ENCODE measurements around the gene MYO18A. TPM values are rescaled to one million over a fixed set of nuclear protein-coding genes. Genes with fewer than 3 reads are reported as not detected.
A peak's percentile ranks its signal among the peaks of the same experiment; 100 is the strongest.

Gene MYO18A
- total and polyA plus RNA-seq, 10 of the 15 experiments (the other 5 are each of a cell fraction or from before 2014, with no cell fraction given): 2.9 to 66.0 (median 24.5) TPM

- Histone ChIP-seq H3K27ac (ENCODE audit: control insufficient read depth, insufficient read depth) (no peak overlapping the region), H3K9me3 (replicated peaks; ENCODE audit: control insufficient read depth, insufficient read depth, low read length) (no peaks in the 10 kb centered on the region), H4K20me1 (ENCODE audit: control insufficient read depth, insufficient read depth) (no peaks in the 10 kb centered on the region), H3K9ac (ENCODE audit: control insufficient read depth, insufficient read depth, low read length) (no peak overlapping the region), H3K36me3 (ENCODE audit: control insufficient read depth in 2 of 2, insufficient read depth in 2 of 2, low read length in 1 of 2) (no peaks in the 10 kb centered on the region), H3K27me3 (replicated peaks in 1 of 2; ENCODE audit: control insufficient read depth in 2 of 2, insufficient read depth in 2 of 2, low read length in 1 of 2) (no peaks in the 10 kb centered on the region; a peak in 1 of 4 replicates), H3K4me3 (no peak overlapping the region), H2AFZ (ENCODE audit: control insufficient read depth, low read depth, low read length) (no peak overlapping the region), H3K4me1 (ENCODE audit: control insufficient read depth, insufficient read depth, low read length) (no peaks in the 10 kb centered on the region), H3K79me2 (ENCODE audit: control insufficient read depth, insufficient read depth, low read length) (no peaks in the 10 kb centered on the region), H3K4me2 (ENCODE audit: control insufficient read depth, insufficient read depth) (no peak overlapping the region)
- intact Hi-C loops (cut with micrococcal nuclease; ENCODE audit: unreplicated experiment) (no loop called here), in situ Hi-C loops (cut with MboI) (no loop called here)
- DNase-seq (ENCODE audit: low read depth, low spot score) (no peak), FAIRE-seq (no peak), ATAC-seq (no peak)
- ChIA-PET RAD21 (ENCODE audit: unreplicated experiment) (no interaction called here), CTCF (interaction anchor here (1.1 to 1.9 kb wide), 2 partner anchors 62 to 97 kb away, joined by 5 to 6 read pairs; no protein-coding TSS in a partner anchor), POLR2A (no interaction called here), SMC1A (ENCODE audit: uncharacterized antibody, unreplicated experiment) (interaction anchor here (1.1 kb wide), 1 partner anchor 98 kb away, joined by 4 read pairs; no protein-coding TSS in a partner anchor)
- no peak for TF ChIP-seq KDM1A (IDR thresholded peaks at IDR 0.05; ENCODE audit: borderline replicate concordance)
- no peak for TF ChIP-seq TCF12 (IDR thresholded peaks at IDR 0.05; ENCODE audit: low read depth, low read length)
- WGBS (ENCODE audit: insufficient coverage, insufficient replicate concordance, low lambda C conversion rate, missing lambda C conversion rate): 57% methylated on average over 8 of the region's 9 CpGs
- BruUV-seq (replicated peaks): no TSS peak
Measured at GRCh38 chr17:29062215-29062614, 118.0 kb downstream of the MYO18A start.

DNA sequence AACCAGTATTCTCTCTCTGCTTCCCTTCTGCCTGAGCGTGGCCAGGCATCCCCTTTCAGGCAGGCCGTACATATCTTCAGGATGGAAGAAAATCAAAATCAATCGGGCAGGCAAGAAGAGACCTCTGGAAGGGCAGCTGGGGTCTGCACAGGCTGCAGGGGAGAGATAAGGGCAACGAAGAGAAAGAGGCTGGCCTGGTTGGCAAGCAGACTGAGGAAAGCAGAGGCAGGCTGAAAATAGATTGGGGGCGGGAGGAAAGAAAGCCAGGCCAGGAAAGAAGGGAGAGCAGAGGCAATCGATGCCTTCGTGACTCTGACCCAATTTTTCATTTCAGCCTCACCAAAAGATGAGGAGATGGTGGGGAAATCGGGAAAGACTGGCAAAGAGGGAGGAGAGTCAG lies 119.2 kb downstream of the MYO18A start:
- in situ Hi-C loops (cut with MboI): no loop called here
- no peak for ATAC-seq
- RAD21 ChIA-PET (ENCODE audit: unreplicated experiment): no interaction called here

More for the DNA sequence above, 119.2 kb downstream of the MYO18A start:
- no peaks in the 10 kb centered on the region for H3K36me3 ChIP-seq (ENCODE audit: control insufficient read depth in 2 of 2, insufficient read depth in 2 of 2, low read length in 1 of 2)
- no peak for TF ChIP-seq CREB1 (IDR thresholded peaks at IDR 0.05; ENCODE audit: low read depth)
- TF ChIP-seq, protein P1, sequence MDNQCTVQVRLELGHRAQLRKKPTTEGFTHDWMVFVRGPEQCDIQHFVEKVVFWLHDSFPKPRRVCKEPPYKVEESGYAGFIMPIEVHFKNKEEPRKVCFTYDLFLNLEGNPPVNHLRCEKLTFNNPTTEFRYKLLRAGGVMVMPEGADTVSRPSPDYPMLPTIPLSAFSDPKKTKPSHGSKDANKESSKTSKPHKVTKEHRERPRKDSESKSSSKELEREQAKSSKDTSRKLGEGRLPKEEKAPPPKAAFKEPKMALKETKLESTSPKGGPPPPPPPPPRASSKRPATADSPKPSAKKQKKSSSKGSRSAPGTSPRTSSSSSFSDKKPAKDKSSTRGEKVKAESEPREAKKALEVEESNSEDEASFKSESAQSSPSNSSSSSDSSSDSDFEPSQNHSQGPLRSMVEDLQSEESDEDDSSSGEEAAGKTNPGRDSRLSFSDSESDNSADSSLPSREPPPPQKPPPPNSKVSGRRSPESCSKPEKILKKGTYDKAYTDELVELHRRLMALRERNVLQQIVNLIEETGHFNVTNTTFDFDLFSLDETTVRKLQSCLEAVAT (IDR thresholded peaks at IDR 0.05): peak; percentile 79
- H3K4me3 ChIP-seq: no peak overlapping the region
- intact Hi-C loops (cut with micrococcal nuclease; ENCODE audit: unreplicated experiment): no loop called here
- 34% methylated on average over 8 of the region's 8 CpGs for WGBS (ENCODE audit: insufficient coverage, insufficient replicate concordance, low lambda C conversion rate, missing lambda C conversion rate)
- H3K4me1 ChIP-seq (ENCODE audit: control insufficient read depth, insufficient read depth, low read length): no peaks in the 10 kb centered on the region
- DNase-seq (ENCODE audit: low read depth, low spot score): no peak
- no peak overlapping the region for H3K9ac ChIP-seq (ENCODE audit: control insufficient read depth, insufficient read depth, low read length)
- H2AFZ ChIP-seq (ENCODE audit: control insufficient read depth, low read depth, low read length): no peak overlapping the region
- ChIA-PET CTCF (no interaction called here), POLR2A (no interaction called here), SMC1A (ENCODE audit: uncharacterized antibody, unreplicated experiment) (interaction anchor here (1.6 kb wide), 1 partner anchor 95 kb away, joined by 4 read pairs; no protein-coding TSS in a partner anchor)
- no TSS peak for BruUV-seq (replicated peaks)
- H3K27me3 ChIP-seq (replicated peaks in 1 of 2; ENCODE audit: control insufficient read depth in 2 of 2, insufficient read depth in 2 of 2, low read length in 1 of 2): no peaks in the 10 kb centered on the region; a peak in 1 of 4 replicates
- no peak for FAIRE-seq
- H3K9me3 ChIP-seq (replicated peaks; ENCODE audit: control insufficient read depth, insufficient read depth, low read length): no peaks in the 10 kb centered on the region
- no peak overlapping the region for H3K27ac ChIP-seq (ENCODE audit: control insufficient read depth, insufficient read depth)
- H4K20me1 ChIP-seq (ENCODE audit: control insufficient read depth, insufficient read depth): no peaks in the 10 kb centered on the region
- no peaks in the 10 kb centered on the region for H3K79me2 ChIP-seq (ENCODE audit: control insufficient read depth, insufficient read depth, low read length)
- no peak overlapping the region for H3K4me2 ChIP-seq (ENCODE audit: control insufficient read depth, insufficient read depth)

All from GM12878 (cell line).